OCI-LY1 (cell line): ENCODE results near the gene CRADD.

Experiments used
- H2AFZ ChIP-seq: fragments of 200-600 bp; sonication (generic), shearing (Covaris generic); 2 replicates; pipeline ENCODE4 v1.6.0; 2014; ENCODE audit warnings: antibody characterized with exemption, mild to moderate bottlenecking, low read length
- H3F3A ChIP-seq: fragments of 200-600 bp; sonication (generic), shearing (Covaris generic); 2 replicates; pipeline ENCODE4 v1.6.0; 2014; ENCODE audit warnings: mild to moderate bottlenecking, antibody characterized with exemption, low read length, moderate library complexity; ENCODE audit not compliant: insufficient read depth
- H3K27ac ChIP-seq: fragments of 200-600 bp; sonication (generic); 2 replicates; pipeline ENCODE4 v1.5.1; 2014; ENCODE audit warnings: low read length, mixed run types, mild to moderate bottlenecking, low read depth; ENCODE audit not compliant: poor library complexity, severe bottlenecking
- H3K27me3 ChIP-seq: fragments of 200-600 bp; sonication (generic); 2 replicates; pipeline ENCODE4 v1.6.0; 2014; ENCODE audit warnings: antibody characterized with exemption, mild to moderate bottlenecking, low read length, moderate library complexity; ENCODE audit not compliant: insufficient read depth
- H3K36me3 ChIP-seq: fragments of 200-600 bp; sonication (generic); 2 replicates; pipeline ENCODE4 v1.6.1; 2014; ENCODE audit warnings: mild to moderate bottlenecking, antibody characterized with exemption, low read length, moderate library complexity, mixed read lengths; ENCODE audit not compliant: insufficient read depth
- H3K4me1 ChIP-seq: fragments of 200-600 bp; sonication (generic); 2 replicates; pipeline ENCODE4 v1.5.1; 2014; ENCODE audit warnings: mild to moderate bottlenecking, low read length, moderate library complexity; ENCODE audit not compliant: insufficient read depth, severe bottlenecking
- H3K4me2 ChIP-seq: fragments of 200-600 bp; sonication (generic), shearing (Covaris generic); 2 replicates; pipeline ENCODE4 v1.6.1; 2014; ENCODE audit warnings: low read length
- H3K4me3 ChIP-seq: fragments of 200-600 bp; sonication (generic); 2 replicates; pipeline ENCODE4 v1.5.1; 2014; ENCODE audit warnings: low read length, low read depth, mild to moderate bottlenecking, mixed read lengths; ENCODE audit not compliant: poor library complexity, severe bottlenecking
- H3K79me2 ChIP-seq: fragments of 200-600 bp; shearing (Covaris generic); 2 replicates; pipeline ENCODE4 v1.6.1; 2016; ENCODE audit warnings: mixed run types, low read length, mixed read lengths; ENCODE audit not compliant: insufficient read depth
- H3K9ac ChIP-seq: fragments of 200-600 bp; sonication (generic), shearing (Covaris generic); 2 replicates; pipeline ENCODE4 v1.6.1; 2014; ENCODE audit warnings: mild to moderate bottlenecking, low read length, mixed read lengths
- H3K9me2 ChIP-seq: fragments of 200-600 bp; sonication (generic), shearing (Covaris generic); 2 replicates; pipeline ENCODE4 v1.6.1; 2014; ENCODE audit warnings: low read depth, mild to moderate bottlenecking, low read length, mixed read lengths
- H3K9me3 ChIP-seq: fragments of 200-600 bp; shearing (Covaris generic); 2 replicates; pipeline ENCODE4 v1.6.1; 2014; ENCODE audit warnings: low read length, mixed read lengths
- H4K20me1 ChIP-seq: fragments of 200-600 bp; sonication (generic), shearing (Covaris generic); 2 replicates; pipeline ENCODE4 v1.6.0; 2016; ENCODE audit warnings: mild to moderate bottlenecking, low read length; ENCODE audit not compliant: insufficient read depth
- EZH2 ChIP-seq: fragments of 200-600 bp; sonication (generic), shearing (Covaris generic); IDR thresholded peaks from 2 replicates; pipeline ENCODE4 v1.8.0; 2017; ENCODE audit warnings: borderline replicate concordance, mixed run types, mild to moderate bottlenecking, antibody characterized with exemption, low read length, moderate library complexity, mixed read lengths
- TF ChIP-seq, protein P1 (sequence below): fragments of 200-600 bp; sonication (generic), shearing (Covaris generic); IDR thresholded peaks from 2 replicates; pipeline ENCODE4 v1.5.1; 2017; ENCODE audit warnings: mild to moderate bottlenecking, antibody characterized with exemption, low read length, moderate library complexity, mixed read lengths

Gene CRADD

DNA sequence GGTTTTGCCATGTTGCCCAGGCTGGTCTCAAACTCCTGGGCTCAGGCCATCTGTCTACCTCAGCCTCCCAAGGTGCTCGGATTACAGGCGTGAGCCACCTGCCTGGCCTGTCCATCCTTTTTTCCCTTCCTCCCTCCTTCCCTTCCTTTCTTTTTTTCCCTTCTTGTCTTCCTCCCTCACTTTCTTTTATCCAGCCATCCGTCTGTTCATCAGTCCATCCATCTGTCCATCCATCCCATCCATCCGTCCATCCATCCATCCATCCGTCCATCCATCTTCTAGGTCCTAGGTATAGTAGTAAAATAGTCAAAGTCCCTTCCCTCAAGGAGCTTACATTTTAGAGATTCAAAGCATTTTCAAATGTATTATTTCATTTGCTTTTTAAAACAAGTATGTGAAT is 56.8 kb downstream of the CRADD start:
- Histone ChIP-seq H3K27ac (no peak overlapping the region), H3K4me3 (no peak overlapping the region), H3K9ac (no peak overlapping the region), H3K27me3 (no peaks in the 10 kb centered on the region), H2AFZ (no peak overlapping the region), H3K36me3 (no peaks in the 10 kb centered on the region), H3K9me2 (no peaks in the 10 kb centered on the region), H3F3A (no peaks in the 10 kb centered on the region), H4K20me1 (peaks cover 2% of the 10 kb centered on the region; the same call in 1 of the 2 replicates), H3K79me2 (no peaks in the 10 kb centered on the region), H3K4me2 (no peak overlapping the region), H3K9me3 (no peaks in the 10 kb centered on the region), H3K4me1 (no peaks in the 10 kb centered on the region)
- TF ChIP-seq, protein P1, sequence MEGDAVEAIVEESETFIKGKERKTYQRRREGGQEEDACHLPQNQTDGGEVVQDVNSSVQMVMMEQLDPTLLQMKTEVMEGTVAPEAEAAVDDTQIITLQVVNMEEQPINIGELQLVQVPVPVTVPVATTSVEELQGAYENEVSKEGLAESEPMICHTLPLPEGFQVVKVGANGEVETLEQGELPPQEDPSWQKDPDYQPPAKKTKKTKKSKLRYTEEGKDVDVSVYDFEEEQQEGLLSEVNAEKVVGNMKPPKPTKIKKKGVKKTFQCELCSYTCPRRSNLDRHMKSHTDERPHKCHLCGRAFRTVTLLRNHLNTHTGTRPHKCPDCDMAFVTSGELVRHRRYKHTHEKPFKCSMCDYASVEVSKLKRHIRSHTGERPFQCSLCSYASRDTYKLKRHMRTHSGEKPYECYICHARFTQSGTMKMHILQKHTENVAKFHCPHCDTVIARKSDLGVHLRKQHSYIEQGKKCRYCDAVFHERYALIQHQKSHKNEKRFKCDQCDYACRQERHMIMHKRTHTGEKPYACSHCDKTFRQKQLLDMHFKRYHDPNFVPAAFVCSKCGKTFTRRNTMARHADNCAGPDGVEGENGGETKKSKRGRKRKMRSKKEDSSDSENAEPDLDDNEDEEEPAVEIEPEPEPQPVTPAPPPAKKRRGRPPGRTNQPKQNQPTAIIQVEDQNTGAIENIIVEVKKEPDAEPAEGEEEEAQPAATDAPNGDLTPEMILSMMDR, result no peak
- TF ChIP-seq EZH2, result no peak

DNA sequence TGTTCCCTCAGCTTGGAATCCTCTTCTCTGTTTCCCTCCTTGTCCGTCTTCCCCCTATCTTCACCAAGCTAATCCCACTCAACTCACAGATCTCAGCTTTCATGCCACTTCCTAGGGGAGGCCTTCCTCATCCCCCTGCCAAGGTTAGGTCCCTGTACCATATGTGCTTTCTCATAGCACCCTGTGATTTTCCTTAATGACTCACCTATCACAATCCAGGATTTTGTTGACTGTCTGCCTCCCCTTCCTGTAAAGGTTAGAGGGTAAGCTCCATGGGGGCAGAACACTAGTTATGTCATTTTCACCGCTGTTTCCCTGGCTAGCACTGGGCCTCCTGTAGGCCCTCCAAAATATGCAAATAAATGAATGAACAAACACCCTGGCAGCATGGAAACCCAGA is 57.6 kb downstream of the CRADD start:
- H3K4me2 ChIP-seq, result no peak overlapping the region
- peaks cover 6% of the 10 kb centered on the region; the same call in 1 of the 2 replicates for H4K20me1 ChIP-seq
- TF ChIP-seq, protein P1, result no peak
- no peak for TF ChIP-seq EZH2
- no peaks in the 10 kb centered on the region for H3K27me3 ChIP-seq
- H3K27ac ChIP-seq, result no peak overlapping the region
- no peaks in the 10 kb centered on the region for H3K9me2 ChIP-seq
- no peak overlapping the region for H2AFZ ChIP-seq
- no peak overlapping the region for H3K4me3 ChIP-seq
- no peaks in the 10 kb centered on the region for H3K36me3 ChIP-seq
- no peaks in the 10 kb centered on the region for H3K9me3 ChIP-seq
- H3K4me1 ChIP-seq, result no peaks in the 10 kb centered on the region
- no peaks in the 10 kb centered on the region for H3F3A ChIP-seq
- H3K79me2 ChIP-seq, result no peaks in the 10 kb centered on the region
- no peak overlapping the region for H3K9ac ChIP-seq

DNA sequence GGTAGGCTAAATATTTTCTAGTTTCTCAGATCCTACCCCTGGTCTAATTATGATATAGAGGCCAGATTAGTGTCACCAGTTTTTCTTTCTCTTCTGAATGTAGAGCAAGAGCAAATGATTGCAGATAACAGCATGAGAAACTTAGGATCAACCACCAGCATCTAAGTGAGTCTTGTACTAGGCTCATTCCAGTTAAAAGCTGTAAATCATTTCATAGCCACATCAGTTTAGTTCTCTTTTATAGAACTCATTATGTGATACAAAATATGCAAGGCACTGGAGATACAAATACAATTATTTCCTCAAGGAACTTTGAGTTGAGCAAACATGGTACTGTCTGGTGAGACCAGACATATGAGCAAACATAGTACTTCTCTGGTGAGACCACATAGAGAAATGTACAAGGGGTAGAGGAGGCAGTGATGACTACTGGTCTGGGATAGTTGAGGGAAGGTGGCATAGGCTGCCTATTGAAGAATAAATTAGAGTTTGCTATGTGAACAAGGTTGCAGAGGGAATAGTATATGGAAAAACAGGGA is 59.5 kb downstream of the CRADD start:
- Histone ChIP-seq H3K9me2 (no peaks in the 10 kb centered on the region), H3K9me3 (no peaks in the 10 kb centered on the region), H3K4me2 (no peak overlapping the region), H3K36me3 (no peaks in the 10 kb centered on the region), H4K20me1 (peaks cover 6% of the 10 kb centered on the region; the same call in 1 of the 2 replicates), H3K4me3 (no peak overlapping the region), H3K9ac (no peak overlapping the region), H3F3A (no peaks in the 10 kb centered on the region), H2AFZ (no peak overlapping the region), H3K27ac (no peak overlapping the region), H3K4me1 (no peaks in the 10 kb centered on the region), H3K27me3 (no peaks in the 10 kb centered on the region), H3K79me2 (no peaks in the 10 kb centered on the region)
- no peak for TF ChIP-seq EZH2
- TF ChIP-seq, protein P1, result no peak
